ENCODE data around the gene DNM2. TPM values are rescaled to one million over a fixed set of nuclear protein-coding genes. Genes with fewer than 3 reads are reported as not detected.

DNM2 gene
- total and polyA plus RNA-seq, 10 of the 15 experiments (the other 5 are each of a cell fraction or from before 2014, with no cell fraction given) = 1.2 to 146 (median 68.9) TPM

- TF ChIP-seq ZBTB11 (CRISPR knock-in tag; IDR thresholded peaks at IDR 0.05) = no peak
- TF ChIP-seq MXI1 (IDR thresholded peaks at IDR 0.05; ENCODE audit: low read depth, low read length) = peak; percentile 79
- TF ChIP-seq SPI1 (IDR thresholded peaks at IDR 0.05; ENCODE audit: borderline replicate concordance, insufficient read depth, low read depth, low read length) = no peak
- no peak for TF ChIP-seq CBX5 (IDR thresholded peaks at IDR 0.05; ENCODE audit: low read depth)
- peak; percentile 60 for TF ChIP-seq SKIL (IDR thresholded peaks at IDR 0.05; ENCODE audit: low read depth, poor library complexity, severe bottlenecking)
- TF ChIP-seq ZNF217 (IDR thresholded peaks at IDR 0.05) = no peak
- TF ChIP-seq BRCA1 (IDR thresholded peaks at IDR 0.05; ENCODE audit: low read depth, low read length) = no peak
- TF ChIP-seq ZNF274 (IDR thresholded peaks at IDR 0.05; ENCODE audit: insufficient read depth, insufficient read length) = no peak
- TF ChIP-seq CBFB (IDR thresholded peaks at IDR 0.05; ENCODE audit: low read depth) = no peak
- no peak for TF ChIP-seq EZH2 (IDR thresholded peaks at IDR 0.05; ENCODE audit: borderline replicate concordance, control insufficient read depth, low read depth, low read length)
- no peak for TF ChIP-seq ZNF592 (IDR thresholded peaks at IDR 0.05)
- no peak for TF ChIP-seq SMC3 (IDR thresholded peaks at IDR 0.05; ENCODE audit: borderline replicate concordance, low read length)
- no peak for TF ChIP-seq JUND (IDR thresholded peaks at IDR 0.05; ENCODE audit: low read depth, low read length)
- peak; percentile 60; the same call in 1 of the 2 replicates for TF ChIP-seq RAD51 (IDR thresholded peaks at IDR 0.05)
- TF ChIP-seq EGR1 (IDR thresholded peaks at IDR 0.05; ENCODE audit: borderline replicate concordance in 1 of 2, low read depth in 2 of 2, low read length in 2 of 2) = 0 out of 3 replicates have a peak, but pooled peaks of 1 of the 2 experiments have one; percentile 36
- peak; percentile 46; the same call in 1 of the 2 replicates for TF ChIP-seq NBN (IDR thresholded peaks at IDR 0.05)
- TF ChIP-seq GATAD2B (conservative IDR thresholded peaks at IDR 0.05; ENCODE audit: low read depth) = peak; percentile 47; the same call in 1 of the 2 replicates
- TF ChIP-seq POLR2AphosphoS5 (IDR thresholded peaks at IDR 0.05; ENCODE audit: low read length) = peak; percentile 50
- TF ChIP-seq CEBPB (IDR thresholded peaks at IDR 0.05; ENCODE audit: borderline replicate concordance in 1 of 2, low read depth in 2 of 2, low read length in 2 of 2) = no peak
- peak; percentile 50 for TF ChIP-seq TBL1XR1 (IDR thresholded peaks at IDR 0.05; ENCODE audit: low read depth, low read length)
- no peak for TF ChIP-seq KAT2A (conservative IDR thresholded peaks at IDR 0.05; ENCODE audit: control insufficient read depth, low read depth, low read length)
These were observed 79.8 kb downstream of the DNM2 start (continued) for GRCh38 chr19:10797541-10798256.
